LNCAP (cell line): ENCODE data around the gene LINC01488.

Source experiments
- CTCF ChIP-seq: fragments of 450-650 bp; IDR thresholded peaks from 2 replicates; pipeline ENCODE4 v1.5.1; 2017; ENCODE audit warnings: mild to moderate bottlenecking

LINC01488 gene

GRCh38 chr11:69541501-69542313, 60.2 kb downstream of the LINC01488 start:
- TF ChIP-seq CTCF = no peak

- TF ChIP-seq CTCF = no peak
These were observed 61.1 kb downstream of the LINC01488 start for GRCh38 chr11:69542314-69543168.
